K562 (cell line): ENCODE measurements around the gene CACNA1E.

Experiments
- CREB3L1 ChIP-seq: fragments of 450-650 bp; IDR thresholded peaks from 2 replicates; pipeline ENCODE4 v1.6.1; 2014; ENCODE audit warnings: low read depth, mild to moderate bottlenecking, moderate library complexity, borderline replicate concordance
- FOXP1 ChIP-seq: sonication (generic); formaldehyde crosslinking; IDR thresholded peaks from 2 replicates; pipeline ENCODE4 v1.8.0; 2022; ENCODE audit warnings: mild to moderate bottlenecking, missing genetic modification reagents
- IRF2 ChIP-seq: sonication (generic); formaldehyde crosslinking; IDR thresholded peaks from 2 replicates; pipeline ENCODE4 v1.8.1; 2022; ENCODE audit warnings: mild to moderate bottlenecking, missing genetic modification reagents
- NCOA1 ChIP-seq: fragments of 450-650 bp; IDR thresholded peaks from 2 replicates; pipeline ENCODE4 v1.6.1; 2016; ENCODE audit warnings: low read depth
- POLR2A ChIP-seq: fragments of 450-650 bp; conservative IDR thresholded peaks from 2 replicates; pipeline ENCODE4 v1.6.1; 2016
- RBM22 ChIP-seq: fragments of 200-400 bp; formaldehyde crosslinking; IDR thresholded peaks from 2 replicates; pipeline ENCODE4 v1.6.1; 2018; ENCODE audit warnings: low read length, low read depth; ENCODE audit not compliant: poor library complexity, severe bottlenecking
- STAT6 ChIP-seq: sonication (generic); formaldehyde crosslinking; IDR thresholded peaks from 2 replicates; pipeline ENCODE4 v1.8.1; 2023; ENCODE audit warnings: mild to moderate bottlenecking, missing genetic modification reagents
- TAF15 ChIP-seq: fragments of 200-400 bp; formaldehyde crosslinking; IDR thresholded peaks from 2 replicates; pipeline ENCODE4 v1.6.1; 2017; ENCODE audit warnings: mild to moderate bottlenecking, low read depth, low read length, moderate library complexity
- ZNF174 ChIP-seq: fragments of 250-450 bp; sonication (Bioruptor Pico); IDR thresholded peaks from 2 replicates; pipeline ENCODE4 v1.4.0; 2020; ENCODE audit warnings: mild to moderate bottlenecking
- ZNF311 ChIP-seq: fragments of 250-450 bp; sonication (Bioruptor Pico); IDR thresholded peaks from 2 replicates; pipeline ENCODE4 v1.4.0; 2020; ENCODE audit warnings: mild to moderate bottlenecking, moderate library complexity
- TF ChIP-seq, protein P1 (sequence below), 3 experiments: IDR thresholded peaks in 2 of 3; conservative IDR thresholded peaks in 1 of 3; 2 replicates each; pipeline ENCODE4 v1.5.1; 2011 to 2012; ENCODE audit warnings: low read length in 3 of 3, mild to moderate bottlenecking in 3 of 3, control low read depth in 2 of 3, improper control_type of control experiment in 1 of 3, inconsistent platforms in 1 of 3, low read depth in 1 of 3, mixed read lengths in 1 of 3, moderate library complexity in 1 of 3; ENCODE audit not compliant: insufficient read depth in 2 of 3

GRCh38 chr1:181490740-181491712, 7.7 kb downstream of the CACNA1E start:
- TF ChIP-seq, protein P1, sequence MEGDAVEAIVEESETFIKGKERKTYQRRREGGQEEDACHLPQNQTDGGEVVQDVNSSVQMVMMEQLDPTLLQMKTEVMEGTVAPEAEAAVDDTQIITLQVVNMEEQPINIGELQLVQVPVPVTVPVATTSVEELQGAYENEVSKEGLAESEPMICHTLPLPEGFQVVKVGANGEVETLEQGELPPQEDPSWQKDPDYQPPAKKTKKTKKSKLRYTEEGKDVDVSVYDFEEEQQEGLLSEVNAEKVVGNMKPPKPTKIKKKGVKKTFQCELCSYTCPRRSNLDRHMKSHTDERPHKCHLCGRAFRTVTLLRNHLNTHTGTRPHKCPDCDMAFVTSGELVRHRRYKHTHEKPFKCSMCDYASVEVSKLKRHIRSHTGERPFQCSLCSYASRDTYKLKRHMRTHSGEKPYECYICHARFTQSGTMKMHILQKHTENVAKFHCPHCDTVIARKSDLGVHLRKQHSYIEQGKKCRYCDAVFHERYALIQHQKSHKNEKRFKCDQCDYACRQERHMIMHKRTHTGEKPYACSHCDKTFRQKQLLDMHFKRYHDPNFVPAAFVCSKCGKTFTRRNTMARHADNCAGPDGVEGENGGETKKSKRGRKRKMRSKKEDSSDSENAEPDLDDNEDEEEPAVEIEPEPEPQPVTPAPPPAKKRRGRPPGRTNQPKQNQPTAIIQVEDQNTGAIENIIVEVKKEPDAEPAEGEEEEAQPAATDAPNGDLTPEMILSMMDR (IDR thresholded peaks at IDR 0.05 in 2 of 3, conservative IDR thresholded peaks at IDR 0.05 in 1 of 3; ENCODE audit: insufficient read depth in 2 of 3, low read depth in 1 of 3, low read length in 3 of 3), result no peak
- no peak for TF ChIP-seq ZNF174 (CRISPR knock-in tag)
- no peak for TF ChIP-seq POLR2A
- no peak for TF ChIP-seq FOXP1 (CRISPR knock-in tag)
- no peak for TF ChIP-seq NCOA1
- no peak for TF ChIP-seq STAT6 (CRISPR knock-in tag)
- TF ChIP-seq CREB3L1, result no peak
- no peak for TF ChIP-seq ZNF311 (CRISPR knock-in tag)
- no peak for TF ChIP-seq IRF2 (CRISPR knock-in tag)
- TF ChIP-seq RBM22, result no peak
- TF ChIP-seq TAF15, result no peak
